Sigmoid colon (tissue), 7 donors: Measurements from ENCODE around the gene OR11A1. TPM values are rescaled to one million over a fixed set of nuclear protein-coding genes. Genes with fewer than 3 reads are reported as not detected.

Experiments
- DNase-seq: peaks from one replicate; pipeline ENCODE4 v3.0.0-alpha.2; 2019
- H3K27ac ChIP-seq, 4 donors: fragments of 200-600 bp; sonication (generic); one replicate each; pipeline ENCODE4 v1.5.1; 2016 to 2019; ENCODE audit warnings: mild to moderate bottlenecking in 1 of 4
- H3K27me3 ChIP-seq, 3 donors: fragments of 200-600 bp; sonication (generic); one replicate each; pipeline ENCODE4 v1.5.1; 2019; ENCODE audit warnings: mild to moderate bottlenecking in 1 of 3
- H3K36me3 ChIP-seq, 4 donors: fragments of 200-600 bp; sonication (generic); one replicate each; pipeline ENCODE4 v1.5.1; 2016 to 2019
- H3K4me1 ChIP-seq, 4 donors: fragments of 200-600 bp; sonication (generic); one replicate each; pipeline ENCODE4 v1.5.1; 2017 to 2019
- H3K4me3 ChIP-seq, 4 donors: fragments of 200-600 bp; sonication (generic); one replicate each; pipeline ENCODE4 v1.5.1; 2017 to 2019; ENCODE audit warnings: mild to moderate bottlenecking in 2 of 4, moderate library complexity in 1 of 4
- H3K9me3 ChIP-seq, 4 donors: fragments of 200-600 bp in 3 of 4; sonication (generic) in 3 of 4; one replicate each; pipeline versions ENCODE4 v1.5.1 to v1.6.1; 2013 to 2019
- CTCF ChIP-seq, 4 experiments: fragments of 450-650 bp in 3 of 4; fragments of 200-600 bp in 1 of 4; IDR thresholded peaks; one replicate each; pipeline ENCODE4 v1.5.1; 2016 to 2019; ENCODE audit warnings: antibody characterized with exemption in 4 of 4, mild to moderate bottlenecking in 3 of 4, moderate library complexity in 2 of 4
- EP300 ChIP-seq, 4 donors: sonication (generic); formaldehyde crosslinking; IDR thresholded peaks; one replicate each; pipeline ENCODE4 v1.6.1; 2017; ENCODE audit warnings: antibody characterized with exemption in 4 of 4
- POLR2A ChIP-seq, 2 donors: fragments of 450-650 bp; IDR thresholded peaks; one replicate each; pipeline ENCODE4 v1.6.1; 2016; ENCODE audit warnings: antibody characterized with exemption in 2 of 2, mild to moderate bottlenecking in 2 of 2, moderate library complexity in 2 of 2
- POLR2AphosphoS5 ChIP-seq, 4 donors: sonication (generic); formaldehyde crosslinking; IDR thresholded peaks; one replicate each; pipeline ENCODE4 v1.6.1; 2017; ENCODE audit warnings: antibody characterized with exemption in 4 of 4
- WGBS, 2 donors: extraction: QIAGEN DNeasy Blood & Tissue Kit; methylation state at CpG; one replicate each; pipeline ENCODE4 v1.1.7; 2013; 5-methylcytosine and 5-hydroxymethylcytosine counted together
- intact Hi-C: fragments of 100-400 bp; cut with DNase I; formaldehyde crosslinking; loops from one replicate; pipeline ENCODE4 v1.15.1; 2023
- polyA plus RNA-seq, 3 donors: library from polyadenylated mRNA; stranded (reverse); fragments of 200-250 nt; gene quantifications; one replicate each; pipeline ENCODE4 v1.2.3, GENCODE V29; 2013
- total RNA-seq, 4 donors: library from RNA; depleted of rRNA; stranded (reverse); fragments of >200 nt; gene quantifications; one replicate each; pipeline ENCODE4 v1.1.0, GENCODE V29; 2016
- donor health status: healthy with polysubstance abuse.
- donor health status: Bipolar disorder and iron deficiency.
- donor health status: healthy.

OR11A1 gene
- total and polyA plus RNA-seq, 7 donors = not detected

GRCh38 chr6:29491574-29491973 is 34.7 kb upstream of the OR11A1 start:
- H3K36me3 ChIP-seq = no peaks in the 10 kb centered on the region
- H3K4me3 ChIP-seq = no peak overlapping the region
- H3K9me3 ChIP-seq = no peaks in the 10 kb centered on the region
- H3K4me1 ChIP-seq = no peaks in the 10 kb centered on the region
- WGBS, 2 donors = 79 to 87% methylated on average over 4 of the region's 4 CpGs
- intact Hi-C loops = no loop called here
- no peaks in the 10 kb centered on the region for H3K27me3 ChIP-seq
- TF ChIP-seq CTCF (IDR thresholded peaks at IDR 0.05) (no peak), POLR2A (IDR thresholded peaks at IDR 0.05) (no peak), POLR2AphosphoS5 (IDR thresholded peaks at IDR 0.05) (no peak), EP300 (IDR thresholded peaks at IDR 0.05) (no peak)
- no peak for DNase-seq
- no peak overlapping the region for H3K27ac ChIP-seq

- no peak overlapping the region for H3K27ac ChIP-seq
Observed at GRCh38 chr6:29490552-29490951, 33.7 kb upstream of the OR11A1 start.

GRCh38 chr6:29490055-29490454 is 33.2 kb upstream of the OR11A1 start:
- H3K36me3 ChIP-seq = no peaks in the 10 kb centered on the region
- DNase-seq = no peak
- H3K27ac ChIP-seq = no peak overlapping the region
- WGBS, 2 donors = 77 to 81% methylated on average over 3 of the region's 3 CpGs
- intact Hi-C loops = no loop called here
- H3K4me3 ChIP-seq = no peak overlapping the region
- no peaks in the 10 kb centered on the region for H3K4me1 ChIP-seq
- H3K9me3 ChIP-seq = no peaks in the 10 kb centered on the region
- no peaks in the 10 kb centered on the region for H3K27me3 ChIP-seq
- TF ChIP-seq POLR2AphosphoS5 (IDR thresholded peaks at IDR 0.05) (no peak), EP300 (IDR thresholded peaks at IDR 0.05) (no peak), CTCF (IDR thresholded peaks at IDR 0.05) (no peak), POLR2A (IDR thresholded peaks at IDR 0.05) (no peak)

More at GRCh38 chr6:29490552-29490951, 33.7 kb upstream of the OR11A1 start:
- Histone ChIP-seq H3K9me3 (no peaks in the 10 kb centered on the region), H3K27me3 (no peaks in the 10 kb centered on the region), H3K4me1 (no peaks in the 10 kb centered on the region), H3K36me3 (no peaks in the 10 kb centered on the region), H3K4me3 (no peak overlapping the region)
- TF ChIP-seq EP300 (IDR thresholded peaks at IDR 0.05) (no peak), CTCF (IDR thresholded peaks at IDR 0.05) (no peak), POLR2A (IDR thresholded peaks at IDR 0.05) (no peak)
- WGBS, 2 donors = 44 to 72% methylated on average over 2 of the region's 2 CpGs
- DNase-seq = no peak
- intact Hi-C loops = no loop called here

DNA sequence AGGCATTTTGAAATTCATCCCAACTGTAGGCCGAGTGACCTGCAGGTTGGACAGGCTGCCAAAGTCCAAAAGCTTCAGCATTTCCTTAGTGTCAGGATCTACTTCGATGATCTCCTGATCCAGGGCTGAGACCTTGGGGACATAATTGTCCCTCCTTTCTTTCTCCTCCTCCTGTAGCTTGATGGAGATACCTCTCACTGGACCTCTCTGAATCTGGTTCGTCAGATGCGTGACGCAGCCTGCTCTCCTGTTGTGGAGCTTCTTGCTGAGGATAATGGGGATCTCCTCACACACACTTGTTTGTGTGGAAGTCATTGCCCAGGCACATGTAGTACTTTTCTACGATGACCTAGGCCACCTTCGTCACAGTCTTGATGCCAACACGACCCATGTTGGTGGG is 32.4 kb upstream of the OR11A1 start:
- Histone ChIP-seq H3K27ac (no peak overlapping the region), H3K4me3 (no peak overlapping the region), H3K27me3 (no peaks in the 10 kb centered on the region), H3K9me3 (no peaks in the 10 kb centered on the region), H3K36me3 (no peaks in the 10 kb centered on the region), H3K4me1 (no peaks in the 10 kb centered on the region)
- no peak for DNase-seq
- intact Hi-C loops = no loop called here
- 88 to 94% methylated on average over 8 of the region's 8 CpGs for WGBS, 2 donors
- TF ChIP-seq POLR2AphosphoS5 (IDR thresholded peaks at IDR 0.05) = no peak
- no peak for TF ChIP-seq CTCF (IDR thresholded peaks at IDR 0.05)
- no peak for TF ChIP-seq POLR2A (IDR thresholded peaks at IDR 0.05)
- TF ChIP-seq EP300 (IDR thresholded peaks at IDR 0.05) = no peak

GRCh38 chr6:29488874-29489273 is 32.0 kb upstream of the OR11A1 start:
- TF ChIP-seq EP300 (IDR thresholded peaks at IDR 0.05) = no peak
- TF ChIP-seq POLR2AphosphoS5 (IDR thresholded peaks at IDR 0.05) = no peak
- no peak for TF ChIP-seq CTCF (IDR thresholded peaks at IDR 0.05)
- TF ChIP-seq POLR2A (IDR thresholded peaks at IDR 0.05) = no peak
- intact Hi-C loops = no loop called here
- H3K36me3 ChIP-seq = no peaks in the 10 kb centered on the region
- H3K4me3 ChIP-seq = no peak overlapping the region
- DNase-seq = no peak
- H3K4me1 ChIP-seq = no peaks in the 10 kb centered on the region
- no peaks in the 10 kb centered on the region for H3K27me3 ChIP-seq
- no peaks in the 10 kb centered on the region for H3K9me3 ChIP-seq
- H3K27ac ChIP-seq = no peak overlapping the region
